Endodermal cell (in vitro differentiated cells): Measurements from ENCODE around the gene IRF3. TPM values are rescaled to one million over a fixed set of nuclear protein-coding genes. Genes with fewer than 3 reads are reported as not detected.

Source experiments
- DNase-seq: peaks from one replicate; pipeline ENCODE4 v3.0.0-alpha.2; 2017
- H3K27ac ChIP-seq: 2 replicates; pipeline ENCODE4 v1.5.1; 2013; ENCODE audit warnings: mild to moderate bottlenecking, low read depth, low read length, moderate library complexity
- H3K27me3 ChIP-seq: 2 replicates; pipeline ENCODE4 v1.6.1; 2013; ENCODE audit warnings: mild to moderate bottlenecking, low read length, moderate library complexity; ENCODE audit not compliant: insufficient read depth, control insufficient read depth, poor library complexity, severe bottlenecking
- H3K36me3 ChIP-seq: 2 replicates; pipeline ENCODE4 v1.7.0; 2013; ENCODE audit warnings: mild to moderate bottlenecking, low read length, moderate library complexity; ENCODE audit not compliant: control insufficient read depth, insufficient read depth
- H3K4me1 ChIP-seq: one replicate; pipeline ENCODE4 v1.7.0; 2013; ENCODE audit warnings: low read length; ENCODE audit not compliant: control insufficient read depth, insufficient read depth
- H3K4me3 ChIP-seq: 2 replicates; pipeline ENCODE4 v1.5.1; 2013; ENCODE audit warnings: mild to moderate bottlenecking, low read length, moderate library complexity
- H3K9ac ChIP-seq: 2 replicates; pipeline ENCODE4 v1.6.1; 2013; ENCODE audit warnings: mild to moderate bottlenecking, low read length, moderate library complexity; ENCODE audit not compliant: poor library complexity, severe bottlenecking; ENCODE audit errors: extremely low read depth
- H3K9me3 ChIP-seq: 2 replicates; pipeline ENCODE4 v1.6.1; 2013; ENCODE audit warnings: mild to moderate bottlenecking, low read length, moderate library complexity; ENCODE audit not compliant: control insufficient read depth
- H3K27ac Mint-ChIP-seq: 2 replicates; pipeline ENCODE4 v1.8.0; 2020; ENCODE audit warnings: mixed read lengths
- H3K27me3 Mint-ChIP-seq: 2 replicates; pipeline ENCODE4 v1.8.0; 2021; ENCODE audit warnings: mild to moderate bottlenecking, mixed read lengths; ENCODE audit not compliant: insufficient read depth
- H3K36me3 Mint-ChIP-seq: 2 replicates; pipeline ENCODE4 v1.8.0; 2020; ENCODE audit warnings: low read depth, mixed read lengths
- H3K4me1 Mint-ChIP-seq: 2 replicates; pipeline ENCODE4 v1.8.0; 2020; ENCODE audit warnings: mixed read lengths
- H3K4me3 Mint-ChIP-seq: 2 replicates; pipeline ENCODE4 v1.8.0; 2020; ENCODE audit warnings: mild to moderate bottlenecking, moderate library complexity, mixed read lengths
- H3K9me3 Mint-ChIP-seq: 2 replicates; pipeline ENCODE4 v1.8.0; 2020; ENCODE audit warnings: mild to moderate bottlenecking, mixed read lengths
- CTCF ChIP-seq: fragments of 200-600 bp; sonication (generic); conservative IDR thresholded peaks from 2 replicates; pipeline ENCODE4 v1.5.0; 2021; ENCODE audit warnings: antibody characterized with exemption, mild to moderate bottlenecking
- WGBS, 2 experiments: methylation state at CpG; one replicate each; pipeline versions ENCODE4 v1.1.5 to v1.1.7; 2013; ENCODE audit warnings: missing lambda C conversion rate in 2 of 2, mixed read lengths in 1 of 2; ENCODE audit not compliant: insufficient coverage in 1 of 2, insufficient read length in 1 of 2; 5-methylcytosine and 5-hydroxymethylcytosine counted together
- total RNA-seq, 2 donors: library from RNA; stranded (reverse); fragmentation: NEBNext Ultra II Directional in 1 of 2; extraction: Animal tissue kit (Norgen Biotek cat#: 25700) in 1 of 2; gene quantifications; 2 replicates in 1 of 2; 3 replicates in 1 of 2; pipeline ENCODE4 v1.2.1, GENCODE V29; 2021

IRF3 gene
- total RNA-seq, 2 donors from 2014 or later, result 127 to 128 TPM

DNA sequence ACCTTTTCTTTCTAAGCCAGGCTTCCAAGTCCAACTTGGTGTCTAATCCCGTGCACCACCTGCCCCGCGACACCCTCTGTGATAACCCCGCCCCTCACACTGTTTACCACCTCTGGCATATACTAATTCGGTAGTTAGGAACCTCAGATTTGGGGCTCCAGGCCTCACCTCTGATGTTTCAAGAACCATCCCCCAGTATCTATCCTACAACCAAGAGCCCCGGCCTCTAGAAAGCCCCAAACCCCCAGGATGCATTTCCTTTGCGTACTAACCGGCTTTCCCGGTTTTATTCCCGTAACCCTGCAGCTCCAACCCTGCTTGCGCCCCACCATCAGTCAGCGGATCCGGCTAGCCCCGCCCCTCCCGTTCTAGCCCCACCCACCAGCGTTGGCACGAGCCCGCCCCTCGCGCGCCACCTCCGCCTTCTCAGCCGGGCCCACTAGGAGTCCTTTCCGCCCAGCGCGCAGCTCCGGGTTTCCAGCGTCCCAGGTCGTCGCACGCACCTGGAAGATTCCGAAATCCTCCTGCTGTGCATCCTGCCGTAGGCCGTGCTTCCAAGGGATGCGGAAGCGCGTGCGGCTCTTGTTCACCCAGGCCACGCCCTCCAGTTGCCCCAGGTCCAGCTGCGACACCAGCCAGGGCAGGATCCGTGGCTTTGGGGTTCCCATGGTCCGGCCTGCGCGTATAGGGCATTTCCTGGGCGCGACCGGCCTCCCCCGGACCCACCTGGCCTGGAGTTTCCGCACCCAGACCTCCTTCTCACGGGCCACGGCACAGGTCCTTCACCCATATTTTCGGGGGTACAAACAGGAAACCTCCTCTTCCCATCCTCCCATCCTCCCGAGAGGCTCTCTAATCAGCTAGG, 1.3 kb downstream of the IRF3 start:
- Histone ChIP-seq H3K36me3 (peaks cover 48% of the 10 kb centered on the region), H3K27me3 (no peaks in the 10 kb centered on the region), H3K4me1 (no peaks in the 10 kb centered on the region), H3K9ac (peak overlapping the region; percentile 77), H3K4me3 (peak overlapping the region; percentile 90), H3K9me3 (peaks cover 10% of the 10 kb centered on the region), H3K27ac (peak overlapping the region; percentile 34)
- Mint-ChIP-seq H3K9me3 (peaks cover 9% of the 10 kb centered on the region), H3K4me3 (peak overlapping the region; percentile 93), H3K27ac (peak overlapping the region; percentile 95), H3K36me3 (peaks cover 45% of the 10 kb centered on the region), H3K4me1 (peaks cover 16% of the 10 kb centered on the region), H3K27me3 (no peaks in the 10 kb centered on the region)
- WGBS, 2 experiments, result 0 to 2% methylated on average over 4 to 53 of the region's 53 CpGs
- TF ChIP-seq CTCF, result peak; percentile 48
- peak; percentile 99 for DNase-seq

DNA sequence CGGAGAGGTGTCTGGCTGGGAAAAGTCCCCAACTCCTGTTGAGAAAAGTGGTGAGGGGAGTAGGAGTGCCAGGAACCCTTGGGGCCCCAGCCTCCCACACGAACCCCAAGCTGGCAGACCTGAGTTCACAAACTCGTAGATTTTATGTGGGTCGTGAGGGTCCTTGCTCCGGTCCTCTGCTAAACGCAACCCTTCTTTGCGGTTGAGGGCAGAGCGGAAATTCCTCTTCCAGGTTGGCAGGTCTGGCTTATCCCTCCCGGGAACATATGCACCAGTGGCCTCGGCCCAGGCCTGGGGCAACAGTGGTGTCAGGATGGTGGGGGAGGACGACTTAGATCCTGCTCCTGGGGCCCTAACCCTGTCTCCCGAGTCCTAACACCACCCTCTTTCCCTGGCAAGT, 2.4 kb downstream of the IRF3 start:
- H3K9me3 Mint-ChIP-seq, result peaks cover 9% of the 10 kb centered on the region
- Histone ChIP-seq H3K9me3 (peaks cover 10% of the 10 kb centered on the region), H3K4me1 (no peaks in the 10 kb centered on the region), H3K36me3 (peaks cover 47% of the 10 kb centered on the region), H3K9ac (no peak overlapping the region), H3K4me3 (no peak overlapping the region), H3K27me3 (no peaks in the 10 kb centered on the region), H3K27ac (no peak overlapping the region)
- no peak overlapping the region for H3K4me3 Mint-ChIP-seq
- WGBS, 2 experiments, result 95 to 96% methylated on average over 9 to 12 of the region's 12 CpGs
- no peak for TF ChIP-seq CTCF
- H3K4me1 Mint-ChIP-seq, result peaks cover 16% of the 10 kb centered on the region
- peaks cover 51% of the 10 kb centered on the region for H3K36me3 Mint-ChIP-seq
- no peak overlapping the region for H3K27ac Mint-ChIP-seq
- H3K27me3 Mint-ChIP-seq, result no peaks in the 10 kb centered on the region
- DNase-seq, result no peak

DNA sequence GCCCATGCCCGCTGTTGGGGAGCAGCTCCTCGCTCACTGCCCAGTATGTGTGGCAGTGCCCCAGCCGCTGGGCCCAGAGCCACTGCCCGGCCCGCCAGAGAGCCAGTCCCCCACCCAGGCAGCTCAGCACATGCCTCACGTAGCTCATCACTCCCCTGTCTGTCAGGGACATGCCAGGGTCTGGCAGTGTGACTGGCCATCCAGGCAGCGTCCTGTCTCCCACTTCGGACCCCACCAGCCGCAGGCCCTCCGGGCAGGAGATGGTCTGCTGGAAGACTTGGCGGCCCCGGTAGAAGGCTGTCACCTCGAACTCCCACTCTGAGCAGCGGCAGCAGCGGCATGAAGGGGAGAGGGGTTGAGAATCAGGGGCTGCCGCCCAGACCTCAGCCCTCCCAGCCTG, 3.6 kb downstream of the IRF3 start:
- Histone ChIP-seq H3K4me3 (no peak overlapping the region), H3K27ac (no peak overlapping the region), H3K9ac (no peak overlapping the region), H3K9me3 (peaks cover 10% of the 10 kb centered on the region), H3K27me3 (no peaks in the 10 kb centered on the region), H3K36me3 (peaks cover 58% of the 10 kb centered on the region), H3K4me1 (no peaks in the 10 kb centered on the region)
- DNase-seq, result no peak
- H3K27ac Mint-ChIP-seq, result no peak overlapping the region
- TF ChIP-seq CTCF, result no peak
- no peaks in the 10 kb centered on the region for H3K27me3 Mint-ChIP-seq
- peaks cover 56% of the 10 kb centered on the region for H3K36me3 Mint-ChIP-seq
- 96% methylated on average over 5 to 16 of the region's 16 CpGs for WGBS, 2 experiments
- no peak overlapping the region for H3K4me3 Mint-ChIP-seq
- H3K9me3 Mint-ChIP-seq, result peaks cover 9% of the 10 kb centered on the region
- peaks cover 12% of the 10 kb centered on the region for H3K4me1 Mint-ChIP-seq
